Subcutaneous adipose tissue (tissue), 4 donors: Measurements from ENCODE around the gene STAMBPL1. TPM values are rescaled to one million over a fixed set of nuclear protein-coding genes. Genes with fewer than 3 reads are reported as not detected.

Experiments
- total RNA-seq, 4 donors: library from RNA; depleted of rRNA; stranded (reverse); fragments of >200 nt; gene quantifications; one replicate each; pipeline ENCODE4 v1.1.0, GENCODE V29; 2016
- TF ChIP-seq, protein P1 (sequence below): fragments of 450-650 bp; IDR thresholded peaks from one replicate; pipeline ENCODE4 v1.5.1; 2016; ENCODE audit warnings: low read depth, mild to moderate bottlenecking, control low read depth, antibody characterized with exemption, moderate library complexity

The STAMBPL1 gene
- total RNA-seq, 4 donors from 2014 or later = 7.5 to 31.3 (median 14.8) TPM

- TF ChIP-seq, protein P1, sequence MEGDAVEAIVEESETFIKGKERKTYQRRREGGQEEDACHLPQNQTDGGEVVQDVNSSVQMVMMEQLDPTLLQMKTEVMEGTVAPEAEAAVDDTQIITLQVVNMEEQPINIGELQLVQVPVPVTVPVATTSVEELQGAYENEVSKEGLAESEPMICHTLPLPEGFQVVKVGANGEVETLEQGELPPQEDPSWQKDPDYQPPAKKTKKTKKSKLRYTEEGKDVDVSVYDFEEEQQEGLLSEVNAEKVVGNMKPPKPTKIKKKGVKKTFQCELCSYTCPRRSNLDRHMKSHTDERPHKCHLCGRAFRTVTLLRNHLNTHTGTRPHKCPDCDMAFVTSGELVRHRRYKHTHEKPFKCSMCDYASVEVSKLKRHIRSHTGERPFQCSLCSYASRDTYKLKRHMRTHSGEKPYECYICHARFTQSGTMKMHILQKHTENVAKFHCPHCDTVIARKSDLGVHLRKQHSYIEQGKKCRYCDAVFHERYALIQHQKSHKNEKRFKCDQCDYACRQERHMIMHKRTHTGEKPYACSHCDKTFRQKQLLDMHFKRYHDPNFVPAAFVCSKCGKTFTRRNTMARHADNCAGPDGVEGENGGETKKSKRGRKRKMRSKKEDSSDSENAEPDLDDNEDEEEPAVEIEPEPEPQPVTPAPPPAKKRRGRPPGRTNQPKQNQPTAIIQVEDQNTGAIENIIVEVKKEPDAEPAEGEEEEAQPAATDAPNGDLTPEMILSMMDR = no peak
Observed at GRCh38 chr10:88916231-88916630, 36.2 kb downstream of the STAMBPL1 start.

- TF ChIP-seq, protein P1 = no peak
Observed at GRCh38 chr10:88916986-88917385, 36.9 kb downstream of the STAMBPL1 start.

DNA sequence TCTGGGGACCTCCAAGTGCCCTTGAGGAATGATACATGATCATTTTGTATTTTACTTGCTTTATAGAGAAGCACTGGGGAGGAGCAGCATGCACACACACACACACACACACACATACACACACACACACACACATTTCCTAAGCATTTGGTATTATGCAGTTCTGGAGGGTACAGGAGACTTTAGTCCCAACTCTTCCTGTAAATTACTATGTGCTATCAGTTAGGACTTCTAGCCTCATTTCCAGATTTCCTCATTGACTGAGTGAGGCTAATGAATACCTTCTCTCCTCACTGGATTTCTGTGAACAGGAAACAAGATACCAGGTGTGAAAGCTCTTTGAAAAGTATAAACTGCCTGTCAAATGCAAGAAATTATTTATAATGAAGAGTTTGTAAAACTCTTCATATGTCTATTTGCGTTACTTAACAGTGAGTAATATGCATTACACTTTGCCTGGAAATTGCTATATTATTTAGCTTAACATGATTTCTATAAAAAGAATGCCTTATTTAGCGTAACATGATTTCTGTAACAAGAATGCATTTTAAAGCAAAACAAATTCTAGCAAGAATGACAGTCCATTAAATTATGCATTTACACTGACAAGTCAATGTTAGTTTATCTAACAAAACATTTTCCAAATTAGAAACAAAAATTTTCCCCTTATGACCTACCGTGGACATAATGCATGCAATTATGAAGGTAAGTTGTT, 38.3 kb downstream of the STAMBPL1 start:
- TF ChIP-seq, protein P1 = no peak

- TF ChIP-seq, protein P1 = no peak
Observed at GRCh38 chr10:88919041-88919440, 39.0 kb downstream of the STAMBPL1 start.

DNA sequence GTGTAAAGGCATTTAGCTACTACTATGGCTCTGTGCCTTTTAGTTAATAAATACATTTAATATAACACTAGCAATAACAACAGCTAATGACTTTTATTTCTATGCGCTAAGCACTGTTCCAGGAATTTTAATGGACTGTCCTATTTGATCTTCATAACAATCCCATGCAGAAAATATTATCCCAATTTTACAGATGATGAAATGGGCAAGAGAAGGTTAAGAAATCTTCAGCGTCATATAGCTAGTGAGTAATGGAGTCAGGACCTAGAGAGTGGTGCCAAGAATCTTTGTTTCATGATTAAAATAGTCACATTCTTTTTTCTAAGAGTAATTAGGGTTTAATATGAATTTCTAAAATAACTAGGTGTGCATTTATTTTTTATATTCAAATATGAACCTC, 40.2 kb downstream of the STAMBPL1 start:
- TF ChIP-seq, protein P1 = no peak

DNA sequence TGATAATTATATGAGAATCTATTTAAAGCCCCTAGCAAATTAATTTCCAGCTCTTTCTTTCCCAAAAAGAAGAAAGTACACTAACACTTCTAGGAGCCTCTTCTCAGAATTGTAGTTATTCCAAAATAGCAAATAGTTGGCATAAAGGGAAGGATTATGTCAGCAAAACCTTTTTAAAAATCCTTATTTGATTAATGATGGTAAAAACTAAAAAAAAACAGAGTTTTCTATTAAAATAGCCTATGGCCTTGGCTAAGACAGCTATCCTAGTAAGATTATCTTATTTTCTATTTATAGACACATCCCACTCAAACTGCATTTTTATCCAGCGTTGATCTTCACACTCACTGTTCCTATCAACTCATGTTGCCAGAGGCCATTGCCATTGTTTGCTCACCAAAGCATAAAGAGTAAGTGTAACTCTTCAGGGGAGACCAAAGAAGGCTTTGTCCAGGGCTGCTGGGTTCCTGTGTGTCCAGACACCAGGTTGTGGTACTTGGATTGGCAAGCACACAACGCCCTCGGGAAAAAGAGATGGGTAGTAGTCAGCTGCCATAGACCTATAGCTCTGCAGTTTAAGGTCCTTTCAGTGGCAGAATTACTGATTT, 41.0 kb downstream of the STAMBPL1 start:
- TF ChIP-seq, protein P1 = no peak

DNA sequence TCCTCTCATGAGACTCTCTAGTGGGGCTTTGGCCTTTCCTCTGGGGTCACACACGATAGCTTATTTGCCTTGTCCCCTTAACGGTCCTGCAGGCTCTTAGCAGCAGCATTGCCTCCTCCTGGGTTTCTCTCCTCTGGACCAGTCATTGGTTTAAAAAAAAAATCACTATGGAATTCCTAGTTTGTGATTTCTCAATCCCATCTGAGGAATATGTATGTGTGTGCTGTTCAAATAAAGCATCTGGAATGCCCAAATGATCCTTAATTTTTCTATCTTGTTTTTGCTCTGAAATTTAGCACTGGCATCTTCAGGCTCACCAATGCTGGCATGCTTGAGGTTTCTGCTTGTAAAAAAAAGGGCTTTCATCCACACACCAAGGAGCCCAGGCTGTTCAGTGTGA, 42.0 kb downstream of the STAMBPL1 start:
- TF ChIP-seq, protein P1 = no peak
